ENCODE data around the gene SUFU. TPM values are rescaled to one million over a fixed set of nuclear protein-coding genes. Genes with fewer than 3 reads are reported as not detected.

Gene SUFU
- total RNA-seq, 1 donor from 2014 or later: 13.5 TPM

DNA sequence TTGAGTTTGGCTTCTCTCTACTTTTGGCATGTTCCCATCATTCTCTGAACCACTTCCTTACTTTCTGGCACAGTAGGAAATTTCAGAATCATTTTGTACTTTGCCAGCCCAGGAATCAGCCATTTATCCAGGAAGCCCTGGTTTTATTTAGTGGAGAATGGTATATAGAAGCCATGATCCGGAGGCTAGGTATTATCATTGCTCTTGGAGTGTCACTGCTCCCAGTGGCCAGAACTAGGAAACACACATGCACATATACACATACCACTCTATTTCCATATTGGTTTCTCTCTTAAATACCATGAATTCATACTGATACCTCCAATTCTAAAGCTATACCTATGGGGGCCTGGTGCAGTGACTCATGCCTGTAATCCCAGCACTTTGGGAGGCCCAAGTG is 36.3 kb downstream of the SUFU start:
- DNase-seq (peak; percentile 1), ATAC-seq (peak; percentile 58)
- H3K27me3 ChIP-seq: no peaks in the 10 kb centered on the region
- TF ChIP-seq, protein P1, sequence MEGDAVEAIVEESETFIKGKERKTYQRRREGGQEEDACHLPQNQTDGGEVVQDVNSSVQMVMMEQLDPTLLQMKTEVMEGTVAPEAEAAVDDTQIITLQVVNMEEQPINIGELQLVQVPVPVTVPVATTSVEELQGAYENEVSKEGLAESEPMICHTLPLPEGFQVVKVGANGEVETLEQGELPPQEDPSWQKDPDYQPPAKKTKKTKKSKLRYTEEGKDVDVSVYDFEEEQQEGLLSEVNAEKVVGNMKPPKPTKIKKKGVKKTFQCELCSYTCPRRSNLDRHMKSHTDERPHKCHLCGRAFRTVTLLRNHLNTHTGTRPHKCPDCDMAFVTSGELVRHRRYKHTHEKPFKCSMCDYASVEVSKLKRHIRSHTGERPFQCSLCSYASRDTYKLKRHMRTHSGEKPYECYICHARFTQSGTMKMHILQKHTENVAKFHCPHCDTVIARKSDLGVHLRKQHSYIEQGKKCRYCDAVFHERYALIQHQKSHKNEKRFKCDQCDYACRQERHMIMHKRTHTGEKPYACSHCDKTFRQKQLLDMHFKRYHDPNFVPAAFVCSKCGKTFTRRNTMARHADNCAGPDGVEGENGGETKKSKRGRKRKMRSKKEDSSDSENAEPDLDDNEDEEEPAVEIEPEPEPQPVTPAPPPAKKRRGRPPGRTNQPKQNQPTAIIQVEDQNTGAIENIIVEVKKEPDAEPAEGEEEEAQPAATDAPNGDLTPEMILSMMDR (IDR thresholded peaks at IDR 0.05): peak; percentile 40
- H3K36me3 ChIP-seq: no peaks in the 10 kb centered on the region
- H3K4me1 ChIP-seq: no peaks in the 10 kb centered on the region
- no peaks in the 10 kb centered on the region for H3K9me3 ChIP-seq
- intact Hi-C loops (cut with DNase I): no loop called here
- H3K27ac ChIP-seq: no peak overlapping the region
- H3K4me3 ChIP-seq: no peak overlapping the region

DNA sequence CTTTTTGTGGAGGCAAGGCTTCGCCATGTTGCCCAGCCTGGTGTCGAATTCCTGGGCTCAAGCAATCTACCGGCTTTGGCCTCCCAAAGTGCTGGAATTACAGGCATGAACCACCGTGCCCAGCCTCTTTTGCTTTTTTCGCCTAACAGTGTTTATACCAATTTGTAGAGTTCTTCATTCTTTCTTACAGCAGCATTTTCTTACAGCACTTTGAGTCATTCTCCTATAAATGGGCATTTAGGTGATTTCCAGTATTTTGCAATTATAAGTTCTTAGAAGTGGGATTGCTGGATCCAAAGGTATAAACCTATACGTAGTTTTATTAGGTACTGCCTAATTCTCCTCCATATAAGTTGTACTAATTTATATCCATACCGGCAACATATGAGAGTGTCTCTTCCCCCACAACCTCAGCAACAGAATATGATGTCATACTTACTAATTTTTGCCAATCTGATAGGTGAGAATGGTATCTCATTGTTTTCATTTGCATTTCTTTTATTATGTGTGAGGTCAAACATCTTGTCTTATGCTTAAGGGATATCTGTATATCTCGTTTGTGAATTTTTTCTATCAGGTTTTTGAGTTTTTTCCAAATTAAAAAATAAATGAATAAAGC is 39.1 kb downstream of the SUFU start:
- H3K4me3 ChIP-seq: no peak overlapping the region
- H3K9me3 ChIP-seq: no peaks in the 10 kb centered on the region
- H3K27ac ChIP-seq: no peak overlapping the region
- TF ChIP-seq, protein P1 (IDR thresholded peaks at IDR 0.05): no peak
- ATAC-seq (no peak), DNase-seq (no peak)
- intact Hi-C loops (cut with DNase I): no loop called here
- no peaks in the 10 kb centered on the region for H3K36me3 ChIP-seq
- no peaks in the 10 kb centered on the region for H3K27me3 ChIP-seq
- peaks cover 11% of the 10 kb centered on the region for H3K4me1 ChIP-seq

DNA sequence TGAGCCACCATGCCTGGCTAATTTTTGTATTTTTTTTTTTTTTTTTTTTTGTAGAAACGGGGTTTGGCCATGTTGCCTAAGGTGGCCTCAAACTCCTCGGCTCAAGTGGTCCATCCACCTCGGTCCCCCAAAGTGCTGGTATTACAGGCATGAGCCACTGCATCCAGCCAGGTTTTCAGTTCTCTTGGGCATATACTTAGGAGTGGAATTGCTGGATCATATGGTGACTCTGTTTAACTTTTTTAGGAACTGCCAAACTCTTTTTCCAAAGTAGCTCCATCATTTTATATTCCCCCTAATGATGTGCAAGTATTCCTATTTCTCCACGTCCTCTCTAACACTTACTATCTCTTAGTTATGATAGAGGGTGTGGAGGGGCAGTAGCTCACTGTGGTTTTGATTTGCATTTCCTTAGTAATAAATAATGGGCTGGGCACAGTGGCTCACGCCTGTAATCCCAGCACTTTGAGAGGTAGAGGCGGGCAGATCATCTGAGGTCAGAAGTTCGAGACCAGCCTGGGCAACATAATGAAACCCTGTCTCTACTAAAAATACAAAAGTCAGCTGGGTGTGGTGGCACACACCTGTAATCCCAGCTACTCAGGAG is 41.6 kb downstream of the SUFU start:
- Histone ChIP-seq H3K27ac (no peak overlapping the region), H3K9me3 (no peaks in the 10 kb centered on the region), H3K27me3 (no peaks in the 10 kb centered on the region), H3K4me3 (no peak overlapping the region), H3K36me3 (no peaks in the 10 kb centered on the region), H3K4me1 (peaks cover 11% of the 10 kb centered on the region)
- peak; percentile 8 for DNase-seq
- intact Hi-C loops (cut with DNase I): no loop called here
- no peak for ATAC-seq
- TF ChIP-seq, protein P1 (IDR thresholded peaks at IDR 0.05): no peak

DNA sequence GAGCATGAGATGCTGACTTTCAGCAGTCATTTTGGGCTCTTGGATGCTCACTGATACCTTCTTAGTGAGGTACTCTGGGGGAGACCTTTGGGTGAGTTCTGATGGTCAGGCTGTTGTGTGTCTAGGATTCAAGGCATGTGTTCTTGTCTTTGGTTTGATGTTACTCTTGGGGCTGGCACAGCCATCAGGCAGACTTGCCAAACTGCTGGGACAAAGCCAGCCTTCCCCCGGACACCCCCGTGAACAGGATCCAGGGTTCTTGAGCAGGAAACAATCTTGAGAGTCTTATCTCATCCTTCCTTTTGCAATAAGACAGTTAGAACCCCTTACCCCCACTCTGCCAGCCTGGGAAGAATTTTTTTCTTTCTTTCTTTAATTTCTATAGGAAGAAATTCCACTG is 42.2 kb downstream of the SUFU start:
- Histone ChIP-seq H3K36me3 (peaks cover 2% of the 10 kb centered on the region), H3K4me3 (no peak overlapping the region), H3K27me3 (no peaks in the 10 kb centered on the region), H3K4me1 (peaks cover 11% of the 10 kb centered on the region), H3K27ac (no peak overlapping the region), H3K9me3 (no peaks in the 10 kb centered on the region)
- intact Hi-C loops (cut with DNase I): no loop called here
- TF ChIP-seq, protein P1 (IDR thresholded peaks at IDR 0.05): no peak
- no peak for ATAC-seq
- peak; percentile 45 for DNase-seq

DNA sequence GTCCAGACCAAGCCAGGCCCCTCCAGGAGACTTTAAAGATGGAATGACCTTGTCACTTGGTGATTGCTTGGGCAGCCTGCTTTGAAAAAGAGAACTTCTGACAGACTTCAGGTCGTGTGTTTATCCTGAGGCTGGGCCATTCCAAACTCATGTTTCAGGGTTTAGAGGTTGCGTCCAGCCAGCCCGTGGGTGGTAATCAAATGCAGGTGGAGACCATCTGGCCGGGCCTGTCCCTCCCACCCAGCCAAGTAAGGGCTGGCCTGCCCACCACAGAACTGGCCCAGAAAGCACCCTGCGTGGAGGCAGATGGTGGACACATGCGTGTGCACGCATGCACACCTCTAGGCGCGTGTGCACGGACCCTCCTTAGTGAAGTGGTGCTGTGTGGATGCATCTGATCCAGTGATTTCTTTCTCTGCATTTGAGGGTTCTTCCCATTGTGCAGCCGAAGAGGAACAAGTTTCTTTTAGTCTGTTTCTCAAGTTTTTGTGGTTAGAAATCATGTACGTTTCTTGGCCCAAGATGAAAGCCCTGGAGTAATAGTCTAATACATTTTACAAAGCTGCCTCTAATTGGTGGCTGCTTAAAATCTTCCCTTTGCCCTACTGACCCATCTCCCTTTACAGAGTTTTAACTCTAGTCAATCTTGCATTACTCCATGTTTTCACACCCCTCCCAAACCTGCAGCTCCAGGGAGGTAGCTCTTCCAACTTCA is 43.0 kb downstream of the SUFU start:
- peak; percentile 26 for DNase-seq
- Histone ChIP-seq H3K4me3 (no peak overlapping the region), H3K27me3 (no peaks in the 10 kb centered on the region)

More for the DNA sequence above, 43.0 kb downstream of the SUFU start:
- intact Hi-C loops (cut with DNase I): no loop called here
- peak; percentile 51 for ATAC-seq
- no peaks in the 10 kb centered on the region for H3K9me3 ChIP-seq
- TF ChIP-seq, protein P1 (IDR thresholded peaks at IDR 0.05): no peak
- no peak overlapping the region for H3K27ac ChIP-seq
- peaks cover 11% of the 10 kb centered on the region for H3K4me1 ChIP-seq
- peaks cover 9% of the 10 kb centered on the region for H3K36me3 ChIP-seq
